Bronchial epithelial cell (primary cell): ENCODE results near the gene PRRG4. TPM values are rescaled to one million over a fixed set of nuclear protein-coding genes. Genes with fewer than 3 reads are reported as not detected.
A peak's percentile ranks its signal among the peaks of the same experiment; 100 is the strongest.

Source experiments
- DNase-seq: peaks from one replicate; pipeline ENCODE4 v3.0.0-alpha.2; 2010; ENCODE audit warnings: low read depth
- FAIRE-seq: peaks from 2 replicates; lab custom pipeline; 2011; peaks lifted over from hg19 to GRCh38; lab: Jason Lieb, UNC
- H3K27me3 ChIP-seq: 2 replicates; pipeline ENCODE4 v1.5.1; 2011; ENCODE audit warnings: low read length; ENCODE audit not compliant: control insufficient read depth, insufficient read depth
- H3K36me3 ChIP-seq: 2 replicates; pipeline ENCODE4 v1.5.1; 2011; ENCODE audit warnings: low read length; ENCODE audit not compliant: control insufficient read depth, insufficient read depth
- H3K4me3 ChIP-seq: 2 replicates; pipeline ENCODE4 v1.5.1; 2011; ENCODE audit warnings: mild to moderate bottlenecking, low read depth, low read length, control low read depth
- total RNA-seq: library from RNA; depleted of rRNA; stranded (reverse); fragments of >200 nt; gene quantifications from 2 replicates; pipeline ENCODE4 v1.2.1, GENCODE V29; 2014
- TF ChIP-seq, protein P1 (sequence below): IDR thresholded peaks from 2 replicates; pipeline ENCODE4 v1.5.1; 2011; ENCODE audit warnings: mild to moderate bottlenecking, moderate library complexity, low read length, control low read depth, inconsistent platforms; ENCODE audit not compliant: insufficient read depth, severe bottlenecking

PRRG4 gene
- total RNA-seq, 1 donor from 2014 or later: 3.7 TPM

DNA sequence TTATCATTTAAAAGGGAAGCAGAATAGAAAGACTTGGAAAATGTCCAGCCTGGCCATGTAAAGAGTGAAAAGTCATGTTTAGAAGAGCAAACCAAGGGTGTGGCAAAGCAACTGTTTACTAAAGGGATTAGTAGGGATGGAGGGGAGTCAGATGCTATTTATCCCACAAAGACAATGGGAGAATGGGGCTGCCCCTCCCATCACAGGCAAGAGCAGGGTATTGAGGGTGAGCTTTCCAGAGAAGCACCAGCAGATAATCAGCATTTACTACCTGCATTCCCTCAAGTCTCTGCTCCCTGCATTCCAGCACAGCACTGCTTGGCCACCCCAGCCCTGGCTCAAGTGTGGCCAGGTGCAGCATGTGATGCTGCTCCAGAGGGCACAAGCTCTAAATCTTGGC is 44.4 kb downstream of the PRRG4 start:
- TF ChIP-seq, protein P1, sequence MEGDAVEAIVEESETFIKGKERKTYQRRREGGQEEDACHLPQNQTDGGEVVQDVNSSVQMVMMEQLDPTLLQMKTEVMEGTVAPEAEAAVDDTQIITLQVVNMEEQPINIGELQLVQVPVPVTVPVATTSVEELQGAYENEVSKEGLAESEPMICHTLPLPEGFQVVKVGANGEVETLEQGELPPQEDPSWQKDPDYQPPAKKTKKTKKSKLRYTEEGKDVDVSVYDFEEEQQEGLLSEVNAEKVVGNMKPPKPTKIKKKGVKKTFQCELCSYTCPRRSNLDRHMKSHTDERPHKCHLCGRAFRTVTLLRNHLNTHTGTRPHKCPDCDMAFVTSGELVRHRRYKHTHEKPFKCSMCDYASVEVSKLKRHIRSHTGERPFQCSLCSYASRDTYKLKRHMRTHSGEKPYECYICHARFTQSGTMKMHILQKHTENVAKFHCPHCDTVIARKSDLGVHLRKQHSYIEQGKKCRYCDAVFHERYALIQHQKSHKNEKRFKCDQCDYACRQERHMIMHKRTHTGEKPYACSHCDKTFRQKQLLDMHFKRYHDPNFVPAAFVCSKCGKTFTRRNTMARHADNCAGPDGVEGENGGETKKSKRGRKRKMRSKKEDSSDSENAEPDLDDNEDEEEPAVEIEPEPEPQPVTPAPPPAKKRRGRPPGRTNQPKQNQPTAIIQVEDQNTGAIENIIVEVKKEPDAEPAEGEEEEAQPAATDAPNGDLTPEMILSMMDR: no peak
- FAIRE-seq (no peak), DNase-seq (no peak)
- Histone ChIP-seq H3K36me3 (no peaks in the 10 kb centered on the region), H3K4me3 (no peak overlapping the region), H3K27me3 (peaks cover 1% of the 10 kb centered on the region)

DNA sequence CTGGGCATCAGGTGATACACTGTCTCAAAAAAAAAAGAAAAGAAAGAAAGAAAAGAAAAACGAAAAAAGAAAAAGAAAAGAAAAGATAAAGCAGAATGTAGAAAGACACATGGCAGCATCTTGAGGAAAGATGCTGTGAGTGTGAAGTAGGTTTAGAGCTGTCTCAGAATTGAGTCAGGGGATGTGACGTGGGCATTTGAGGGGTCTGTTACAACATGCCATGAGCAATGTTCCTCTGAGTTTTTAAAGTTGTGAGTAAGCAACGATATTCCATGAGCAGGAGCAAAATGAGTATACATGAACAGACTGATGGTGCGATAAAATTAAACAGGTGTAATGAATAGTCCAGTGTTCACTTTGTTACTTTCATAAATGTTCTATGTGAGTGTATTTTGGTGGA is 51.6 kb downstream of the PRRG4 start:
- no peak for FAIRE-seq
- peak; percentile 87 for DNase-seq
- TF ChIP-seq, protein P1: no peak

DNA sequence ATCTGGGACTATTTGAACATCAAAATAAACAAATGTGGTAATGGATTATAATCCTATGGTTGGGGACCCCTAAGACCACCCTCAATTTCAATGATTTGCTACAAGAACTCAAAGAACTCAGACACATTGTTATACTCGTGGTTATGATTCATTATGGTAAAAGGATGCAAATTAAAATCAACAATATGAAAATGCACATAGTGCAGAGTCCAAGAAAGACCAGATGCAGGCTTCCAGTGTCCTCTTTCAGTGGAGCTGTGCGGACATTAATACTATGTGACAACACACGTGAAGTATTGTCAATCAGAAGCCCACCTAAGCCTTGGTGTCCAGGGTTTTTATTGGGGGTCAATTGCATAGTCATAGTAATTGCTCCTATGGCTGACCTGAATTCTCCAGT is 53.7 kb downstream of the PRRG4 start:
- DNase-seq: no peak
- H3K4me3 ChIP-seq: no peak overlapping the region
- no peaks in the 10 kb centered on the region for H3K36me3 ChIP-seq
- FAIRE-seq: no peak
- TF ChIP-seq, protein P1: no peak
- peaks cover 1% of the 10 kb centered on the region for H3K27me3 ChIP-seq

More for the DNA sequence above, 51.6 kb downstream of the PRRG4 start:
- no peaks in the 10 kb centered on the region for H3K36me3 ChIP-seq
- no peak overlapping the region for H3K4me3 ChIP-seq
- peaks cover 1% of the 10 kb centered on the region for H3K27me3 ChIP-seq

DNA sequence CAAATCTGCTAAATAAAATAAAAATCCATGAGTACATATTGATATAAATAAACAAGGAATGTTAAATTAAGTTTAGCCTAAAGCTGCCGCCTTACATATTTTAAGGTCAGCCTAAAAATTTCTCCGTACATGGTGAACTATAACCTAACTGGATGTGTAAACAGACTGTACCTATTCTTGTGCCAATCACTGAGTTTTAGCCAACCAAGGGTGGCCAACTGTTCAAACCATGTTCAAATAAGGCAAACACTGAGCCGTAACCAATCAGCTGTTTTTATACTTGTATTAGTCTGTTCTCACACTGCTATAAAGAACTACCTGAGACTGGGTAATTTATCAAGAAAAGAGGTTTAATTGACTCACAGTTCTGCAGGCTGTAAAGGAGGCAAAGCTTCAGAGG is 54.3 kb downstream of the PRRG4 start:
- TF ChIP-seq, protein P1: no peak
- no peaks in the 10 kb centered on the region for H3K36me3 ChIP-seq
- peaks cover 1% of the 10 kb centered on the region for H3K27me3 ChIP-seq
- DNase-seq (no peak), FAIRE-seq (no peak)
- H3K4me3 ChIP-seq: no peak overlapping the region

DNA sequence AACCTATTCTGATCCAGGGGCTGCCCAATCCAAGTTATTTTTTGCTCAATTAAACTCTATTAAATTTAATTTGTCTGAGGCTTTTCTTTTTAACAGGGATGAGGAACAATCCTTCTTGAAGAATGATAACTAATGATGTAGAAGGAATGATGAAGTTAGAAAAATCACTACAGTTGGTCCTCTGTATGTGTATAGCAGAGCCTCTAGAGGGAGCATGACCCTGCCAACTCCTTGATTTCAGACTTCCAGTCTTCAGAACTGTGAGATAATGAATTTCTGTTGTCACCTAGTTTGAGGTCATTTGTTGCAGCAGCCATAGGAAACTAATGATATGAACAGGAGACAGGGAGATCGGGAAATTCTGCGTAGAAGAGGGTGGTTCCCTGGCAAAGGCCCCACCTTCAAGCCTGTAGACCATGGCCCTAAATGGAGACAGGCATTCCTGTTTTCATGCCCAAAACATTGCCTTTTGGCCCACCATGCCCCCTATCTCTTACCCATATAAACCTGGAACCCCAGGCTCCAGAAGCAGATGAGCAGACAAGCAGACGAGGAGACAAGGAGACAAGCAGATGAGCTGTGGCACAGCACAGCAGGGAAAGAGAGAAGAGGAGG is 55.1 kb downstream of the PRRG4 start:
- Histone ChIP-seq H3K27me3 (no peaks in the 10 kb centered on the region), H3K4me3 (no peak overlapping the region), H3K36me3 (no peaks in the 10 kb centered on the region)
- DNase-seq (peak; percentile 15), FAIRE-seq (no peak)
- TF ChIP-seq, protein P1: peak; percentile 62

DNA sequence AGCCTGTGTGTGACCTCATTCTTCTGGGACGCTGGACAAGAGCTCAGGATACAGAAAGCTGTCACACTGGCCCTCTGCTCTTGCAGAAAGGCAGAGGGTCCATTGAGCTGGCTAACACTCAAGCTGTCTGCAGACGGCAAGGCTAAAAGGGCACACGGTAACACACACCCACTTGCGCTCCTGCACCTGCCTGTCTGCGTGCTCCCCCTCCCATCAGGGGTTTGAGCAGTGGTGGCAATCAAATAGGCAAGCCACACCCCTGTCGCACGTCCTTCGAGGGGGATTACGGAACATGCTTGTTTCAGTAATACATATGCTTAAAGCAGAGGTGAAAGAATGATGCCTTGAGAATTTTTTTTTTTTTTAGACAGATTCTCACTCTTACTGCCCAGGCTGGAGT is 55.8 kb downstream of the PRRG4 start:
- TF ChIP-seq, protein P1: no peak
- H3K27me3 ChIP-seq: no peaks in the 10 kb centered on the region
- FAIRE-seq: no peak
- no peak for DNase-seq
- no peaks in the 10 kb centered on the region for H3K36me3 ChIP-seq
- no peak overlapping the region for H3K4me3 ChIP-seq
